Placental pericyte (primary cell): ENCODE data around the gene DMBX1. TPM values are rescaled to one million over a fixed set of nuclear protein-coding genes. Genes with fewer than 3 reads are reported as not detected.

ENCODE experiments used
- total RNA-seq: library from RNA; depleted of rRNA; stranded (reverse); fragments of >200 nt; gene quantifications from 2 replicates; pipeline ENCODE4 v1.2.3, GENCODE V29; 2012

Gene DMBX1
- not detected in 2 replicates for total RNA-seq

GRCh38 chr1:46489638-46490405 lies at the start of gene DMBX1:
Gene DMBX1 (plus strand): TSS chr1:46489836. CDS start chr1:46507011, 17,175 bp downstream.

Other genes with a start within 250 kb of the DMBX1 start
- 0.22 and 9.3 TPM in 2 replicates for gene RAD54L, start 242.1 kb upstream of the DMBX1 start, total RNA-seq
- 88.2 and 142 TPM in 2 replicates for gene LRRC41, start 186.2 kb upstream of the DMBX1 start, total RNA-seq
- gene UQCRH, start 186.1 kb upstream of the DMBX1 start, total RNA-seq: 243 and 593 TPM in 2 replicates
- 20.0 and 22.5 TPM in 2 replicates for gene NSUN4, start 149.0 kb upstream of the DMBX1 start, total RNA-seq
- 0.72 and 0.88 TPM in 2 replicates for gene FAAH, start 95.5 kb upstream of the DMBX1 start, total RNA-seq
- not detected in 2 replicates for gene KNCN, start 61.8 kb downstream of the DMBX1 start, total RNA-seq
- 19.2 and 21.4 TPM in 2 replicates for gene MKNK1, start 114.4 kb downstream of the DMBX1 start, total RNA-seq
- 8.2 and 10.5 TPM in 2 replicates for gene MOB3C, start 127.0 kb downstream of the DMBX1 start, total RNA-seq
- 49.4 and 67.6 TPM in 2 replicates for gene ATPAF1, start 178.5 kb downstream of the DMBX1 start, total RNA-seq
- gene TEX38, start 182.0 kb downstream of the DMBX1 start, total RNA-seq: not detected in 2 replicates
- 44.6 and 59.6 TPM in 2 replicates for gene EFCAB14, start 229.3 kb downstream of the DMBX1 start, total RNA-seq